ENCODE results near the gene BOLA3. TPM values are rescaled to one million over a fixed set of nuclear protein-coding genes. Genes with fewer than 3 reads are reported as not detected.

Gene BOLA3
- 58.0 and 69.8 TPM in 2 replicates for total RNA-seq

GRCh38 chr2:74147727-74148456 lies at the start of gene BOLA3:
Gene BOLA3 (minus strand): TSS chr2:74147912. CDS start chr2:74147874, 38 bp downstream.

GRCh38 chr2:74178211-74179062 lies 30.7 kb upstream of the BOLA3 start, which contains the start of gene MOB1A:
Gene MOB1A (minus strand): TSS chr2:74178879. CDS start chr2:74178674, 205 bp downstream.

Other genes with a start within 250 kb of the BOLA3 start
- gene DGUOK, start 221.0 kb downstream of the BOLA3 start, total RNA-seq: 37.5 and 61.0 TPM in 2 replicates
- 2.2 and 4.0 TPM in 2 replicates for gene TET3, start 163.0 kb downstream of the BOLA3 start, total RNA-seq
- 66.5 and 71.0 TPM in 2 replicates for gene MOB1A, start 31.0 kb upstream of the BOLA3 start, total RNA-seq
- 136 and 159 TPM in 2 replicates for gene MTHFD2, start 50.7 kb upstream of the BOLA3 start, total RNA-seq
- under 0.01 TPM in 1 of 2 replicates, not detected in the other for gene SLC4A5, start 195.5 kb upstream of the BOLA3 start, total RNA-seq
- 114 and 172 TPM in 2 replicates for gene DCTN1, start 232.4 kb upstream of the BOLA3 start, total RNA-seq

Data from pericardium fibroblast (primary cell).